H1 (cell line): ENCODE data around the gene GABRD. TPM values are rescaled to one million over a fixed set of nuclear protein-coding genes. Genes with fewer than 3 reads are reported as not detected.

Experiments used
- BACH1 ChIP-seq: IDR thresholded peaks from 2 replicates; pipeline ENCODE4 v1.6.1; 2012; ENCODE audit warnings: low read length, improper control_type of control experiment
- BCL11A ChIP-seq, 2 experiments: IDR thresholded peaks; one replicate each; pipeline ENCODE4 v1.6.1; 2011; ENCODE audit warnings: low read depth in 2 of 2, low read length in 2 of 2, mild to moderate bottlenecking in 2 of 2
- CBX5 ChIP-seq: fragments of 300-800, 300-1000 bp; sonication (generic); IDR thresholded peaks from 2 replicates; pipeline ENCODE4 v1.7.1; 2016; ENCODE audit warnings: antibody characterized with exemption, low read length, low read depth
- MAX ChIP-seq: IDR thresholded peaks from 2 replicates; pipeline ENCODE4 v1.6.1; 2012; ENCODE audit warnings: inconsistent platforms
- POLR2AphosphoS5 ChIP-seq: IDR thresholded peaks from 2 replicates; pipeline ENCODE4 v1.6.1; 2011; ENCODE audit warnings: low read depth, low read length
- RBBP5 ChIP-seq: IDR thresholded peaks from 2 replicates; pipeline ENCODE4 v1.7.1; 2012; ENCODE audit warnings: low read depth, mild to moderate bottlenecking, inconsistent platforms, low read length, moderate library complexity, borderline replicate concordance
- polyA plus RNA-seq, 7 experiments: library from polyadenylated mRNA; depleted of rRNA in 3 of 7; stranded (reverse) in 5 of 7; unstranded in 2 of 7; fragments of >200 nt in 5 of 7; fragments of 200-250 nt in 2 of 7; gene quantifications; 1 replicate in 5 of 7; 2 replicates in 1 of 7; 4 replicates in 1 of 7; pipeline versions ENCODE4 v1.2.1 to v1.2.3, GENCODE V29; 2011 to 2013; ENCODE audit warnings: missing spikeins in 2 of 7, mixed read lengths in 2 of 7
- total RNA-seq: library from RNA; stranded (reverse); fragmentation: NEBNext Ultra II Directional; extraction: Animal tissue kit (Norgen Biotek cat#: 25700); gene quantifications from 2 replicates; pipeline ENCODE4 v1.2.1, GENCODE V29; 2021

Gene GABRD
- total and polyA plus RNA-seq, 2 of the 8 experiments (the other 6 are each of a cell fraction or from before 2014, with no cell fraction given), result 1.8 to 3.0 TPM

- TF ChIP-seq RBBP5 (no peak), CBX5 (no peak), BACH1 (no peak), MAX (no peak), POLR2AphosphoS5 (no peak), BCL11A (IDR thresholded peaks at IDR 0.05; ENCODE audit: low read depth in 2 of 2, low read length in 2 of 2) (no peak)
Observed at GRCh38 chr1:2070800-2071530, 51.8 kb downstream of the GABRD start (continued).
